HFF-Myc (cell line): ENCODE measurements around the gene PIKFYVE.

ENCODE experiments used
- DNase-seq: peaks from one replicate; pipeline ENCODE4 v3.0.0-alpha.2; 2011; ENCODE audit warnings: low read depth; ENCODE audit errors: extremely low read depth
- H3K4me3 ChIP-seq: replicated peaks from 2 replicates; pipeline ENCODE4 v1.5.1; 2011; ENCODE audit warnings: low read depth, mild to moderate bottlenecking, control low read depth, low read length
- CTCF ChIP-seq: IDR thresholded peaks from 2 replicates; pipeline ENCODE4 v1.5.1; 2012; ENCODE audit warnings: mild to moderate bottlenecking, low read depth, low read length, control low read depth; ENCODE audit errors: missing control alignments

PIKFYVE gene

DNA sequence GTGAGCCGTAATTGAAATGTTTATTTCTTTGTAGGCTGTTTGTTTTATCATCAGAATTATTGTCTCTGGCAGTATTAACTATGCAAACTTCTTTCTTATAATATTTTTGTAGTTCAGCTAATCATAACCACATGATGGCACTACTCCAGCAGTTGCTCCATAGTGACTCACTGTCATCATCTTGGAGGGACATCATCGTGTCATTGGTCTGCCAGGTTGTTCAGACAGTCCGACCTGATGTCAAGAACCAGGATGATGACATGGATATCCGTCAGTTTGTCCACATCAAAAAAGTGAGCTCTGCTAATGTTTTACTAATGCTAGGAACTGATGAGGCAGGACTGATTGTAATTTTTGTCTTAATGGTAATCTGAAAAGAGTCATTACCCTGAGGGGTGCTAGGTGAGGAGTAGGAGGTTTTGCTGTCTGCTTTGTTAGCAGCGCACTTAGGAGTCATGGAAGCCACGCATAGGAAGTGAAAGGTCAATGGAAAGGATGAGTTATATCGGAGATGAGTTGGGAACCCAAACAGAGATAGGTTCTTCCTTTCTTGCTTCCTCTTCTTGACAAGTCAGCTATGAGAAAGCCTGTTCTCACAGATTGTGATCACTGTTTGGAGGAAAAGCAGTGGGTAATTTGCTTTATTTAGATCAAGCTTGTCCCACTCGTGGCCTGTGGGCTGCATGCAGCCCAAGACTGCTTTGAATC, 49.2 kb downstream of the PIKFYVE start:
- no peak overlapping the region for H3K4me3 ChIP-seq
- DNase-seq = peak; percentile 30
- TF ChIP-seq CTCF = no peak

GRCh38 chr2:208318127-208318526, 52.1 kb downstream of the PIKFYVE start:
- DNase-seq = no peak
- no peak overlapping the region for H3K4me3 ChIP-seq
- no peak for TF ChIP-seq CTCF

GRCh38 chr2:208319391-208319790, 53.3 kb downstream of the PIKFYVE start:
- TF ChIP-seq CTCF = no peak
- no peak overlapping the region for H3K4me3 ChIP-seq
- DNase-seq = no peak

GRCh38 chr2:208320686-208321085, 54.6 kb downstream of the PIKFYVE start:
- TF ChIP-seq CTCF = no peak
- no peak overlapping the region for H3K4me3 ChIP-seq
- DNase-seq = no peak

DNA sequence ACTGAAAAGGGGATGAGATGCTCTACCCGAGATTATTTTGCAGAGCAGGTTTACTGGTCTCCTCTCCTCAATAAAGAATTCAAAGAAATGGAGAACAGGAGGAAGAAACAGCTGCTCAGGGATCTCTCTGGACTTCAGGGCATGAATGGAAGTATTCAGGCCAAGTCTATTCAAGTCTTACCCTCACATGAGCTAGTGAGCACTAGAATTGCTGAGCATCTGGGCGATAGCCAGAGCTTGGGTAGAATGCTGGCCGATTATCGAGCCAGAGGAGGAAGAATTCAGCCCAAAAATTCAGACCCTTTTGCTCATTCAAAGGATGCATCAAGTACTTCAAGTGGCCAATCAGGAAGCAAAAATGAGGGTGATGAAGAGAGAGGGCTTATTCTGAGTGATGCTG, 60.0 kb downstream of the PIKFYVE start:
- H3K4me3 ChIP-seq = no peak overlapping the region
- DNase-seq = no peak
- TF ChIP-seq CTCF = no peak

GRCh38 chr2:208329485-208329884, 63.4 kb downstream of the PIKFYVE start:
- no peak overlapping the region for H3K4me3 ChIP-seq
- no peak for DNase-seq
- TF ChIP-seq CTCF = no peak

GRCh38 chr2:208334230-208334629, 68.2 kb downstream of the PIKFYVE start:
- DNase-seq = no peak
- TF ChIP-seq CTCF = no peak
- no peak overlapping the region for H3K4me3 ChIP-seq
